Kidney (tissue), 14 donors: ENCODE data around the gene SUGCT. TPM values are rescaled to one million over a fixed set of nuclear protein-coding genes. Genes with fewer than 3 reads are reported as not detected.

Experiments used
- DNase-seq, 5 donors: peaks; one replicate each; pipeline ENCODE4 v3.0.0-alpha.2; 2013 to 2020
- FAIRE-seq: peaks from 2 replicates; lab custom pipeline; 2012; peaks lifted over from hg19 to GRCh38; lab: Jason Lieb, UNC
- H3K27ac ChIP-seq, 2 donors: one replicate each; pipeline ENCODE4 v1.7.0; 2013; ENCODE audit warnings: low read depth in 2 of 2, low read length in 2 of 2, inconsistent platforms in 1 of 2
- H3K27me3 ChIP-seq: one replicate; pipeline ENCODE4 v1.7.1; 2013; ENCODE audit warnings: low read length, inconsistent platforms; ENCODE audit not compliant: control insufficient read depth, insufficient read depth
- H3K36me3 ChIP-seq, 3 donors: one replicate each; pipeline versions ENCODE4 v1.7.0 to v1.7.1; 2013; ENCODE audit warnings: low read length in 3 of 3, control low read depth in 1 of 3, inconsistent platforms in 1 of 3; ENCODE audit not compliant: insufficient read depth in 3 of 3, control insufficient read depth in 2 of 3
- H3K4me1 ChIP-seq, 3 donors: one replicate each; pipeline versions ENCODE4 v1.7.0 to v1.7.1; 2013; ENCODE audit warnings: low read length in 3 of 3, inconsistent platforms in 1 of 3, low read depth in 1 of 3; ENCODE audit not compliant: control insufficient read depth in 2 of 3, insufficient read depth in 2 of 3
- H3K4me3 ChIP-seq, 3 donors: one replicate each; pipeline versions ENCODE4 v1.7.0 to v1.8.1; 2013; ENCODE audit warnings: low read length in 3 of 3, control low read depth in 1 of 3, inconsistent platforms in 1 of 3
- H3K9ac ChIP-seq, 3 donors: one replicate each; pipeline versions ENCODE4 v1.7.0 to v1.7.1; 2013; ENCODE audit warnings: low read length in 3 of 3, control low read depth in 1 of 3, inconsistent platforms in 1 of 3
- H3K9me3 ChIP-seq, 3 donors: one replicate each; pipeline versions ENCODE4 v1.7.0 to v1.7.1; 2013; ENCODE audit warnings: low read length in 3 of 3, control low read depth in 1 of 3, inconsistent platforms in 1 of 3; ENCODE audit not compliant: control insufficient read depth in 2 of 3, insufficient read depth in 1 of 3
- CTCF ChIP-seq: IDR thresholded peaks from 3 replicates; pipeline ENCODE4 v1.5.1; 2012; ENCODE audit warnings: mild to moderate bottlenecking, moderate library complexity, borderline replicate concordance; ENCODE audit not compliant: insufficient read depth; ENCODE audit errors: extremely low read depth
- intact Hi-C: fragments of 100-400 bp; cut with DNase I; formaldehyde crosslinking; loops from one replicate; pipeline ENCODE4 v1.11.1; 2022
- polyA plus RNA-seq: library from polyadenylated mRNA; stranded (reverse); fragments of 350-450 nt; fragmentation: Illumina TruSeq; extraction: RNeasy Lipid Tissue Mini Kit (QIAGEN cat#74804); gene quantifications from one replicate; pipeline ENCODE4 v1.2.3, GENCODE V29; 2014; ENCODE audit warnings: low read depth, low replicate concordance; ENCODE audit not compliant: insufficient read depth
- total RNA-seq: library from RNA; stranded (reverse); fragmentation: NEBNext Ultra II Directional; extraction: Animal tissue kit (Norgen Biotek cat#: 25700); gene quantifications from one replicate; pipeline ENCODE4 v1.2.1, GENCODE V29; 2021
- donor health status: control.
- donor health status: control.
- donor health status: control.
- donor health status: control.
- donor health status: control.
- donor health status: DM: yes; HTN: yes; CAD: no.
- donor health status: Normal renal cell carcinoma (clear cell type).

Gene SUGCT
- total and polyA plus RNA-seq, 2 donors from 2014 or later = 7.6 to 45.1 TPM

- Histone ChIP-seq H3K27me3 (no peaks in the 10 kb centered on the region), H3K4me1 (no peaks in the 10 kb centered on the region), H3K36me3 (no peaks in the 10 kb centered on the region), H3K9me3 (no peaks in the 10 kb centered on the region), H3K4me3 (no peak overlapping the region), H3K9ac (no peak overlapping the region), H3K27ac (no peak overlapping the region)
- FAIRE-seq (no peak), DNase-seq (no peak)
- intact Hi-C loops = no loop called here
- no peak for TF ChIP-seq CTCF
Measured at GRCh38 chr7:40560672-40561071, 425.9 kb downstream of the SUGCT start.

- Histone ChIP-seq H3K27me3 (no peaks in the 10 kb centered on the region), H3K36me3 (no peaks in the 10 kb centered on the region), H3K4me3 (no peak overlapping the region), H3K4me1 (no peaks in the 10 kb centered on the region), H3K9me3 (no peaks in the 10 kb centered on the region), H3K27ac (no peak overlapping the region), H3K9ac (no peak overlapping the region)
- FAIRE-seq = no peak
- no peak for DNase-seq
- intact Hi-C loops = no loop called here
- no peak for TF ChIP-seq CTCF
Measured at GRCh38 chr7:40566879-40567278, 432.1 kb downstream of the SUGCT start.

- H3K4me3 ChIP-seq = no peak overlapping the region
- no peak for TF ChIP-seq CTCF
- DNase-seq = no peak
- no peak overlapping the region for H3K27ac ChIP-seq
- H3K9me3 ChIP-seq = no peaks in the 10 kb centered on the region
- H3K4me1 ChIP-seq = no peaks in the 10 kb centered on the region
- H3K27me3 ChIP-seq = no peaks in the 10 kb centered on the region
- no peak overlapping the region for H3K9ac ChIP-seq
- intact Hi-C loops = no loop called here
- no peak for FAIRE-seq
- no peaks in the 10 kb centered on the region for H3K36me3 ChIP-seq
Measured at GRCh38 chr7:40569326-40569725, 434.5 kb downstream of the SUGCT start.

GRCh38 chr7:40570223-40570622 is 435.4 kb downstream of the SUGCT start:
- FAIRE-seq = no peak

More at GRCh38 chr7:40570223-40570622, 435.4 kb downstream of the SUGCT start:
- Histone ChIP-seq H3K9ac (no peak overlapping the region), H3K36me3 (no peaks in the 10 kb centered on the region), H3K27ac (no peak overlapping the region), H3K4me3 (no peak overlapping the region), H3K9me3 (no peaks in the 10 kb centered on the region), H3K4me1 (no peaks in the 10 kb centered on the region), H3K27me3 (no peaks in the 10 kb centered on the region)
- intact Hi-C loops = no loop called here
- no peak for TF ChIP-seq CTCF
- no peak for DNase-seq
